ENCODE data around the gene TRIM50. TPM values are rescaled to one million over a fixed set of nuclear protein-coding genes. Genes with fewer than 3 reads are reported as not detected.

TRIM50 gene
- total RNA-seq, 1 donor from 2014 or later = not detected

Other genes with a start within 250 kb of the TRIM50 start
- gene SPDYE9, start 242.0 kb downstream of the TRIM50 start, total RNA-seq = not detected
- 23.8 TPM for gene NSUN5, start 19.3 kb downstream of the TRIM50 start, total RNA-seq
- gene FKBP6, start 79 bp upstream of the TRIM50 start, total RNA-seq = not detected
- gene FZD9, start 105.7 kb upstream of the TRIM50 start, total RNA-seq = 0.21 TPM
- gene BAZ1B, start 194.2 kb upstream of the TRIM50 start, total RNA-seq = 65.0 TPM
- 49.6 TPM for gene BCL7B, start 229.6 kb upstream of the TRIM50 start, total RNA-seq

Data from ureter (tissue), 1 donor.